Common myeloid progenitor, CD34-positive (primary cell): Measurements from ENCODE around the gene PIP4K2B.

Experiments used
- CTCF ChIA-PET: fragments of 350-600 bp; sonication (Branson Sonifier 250); formaldehyde crosslinking; loops from one replicate; lab custom pipeline; 2021; ENCODE audit warnings: antibody characterized with exemption; lab: Charles Lee
- POLR2A ChIA-PET: fragments of 350-600 bp; sonication (Branson Sonifier 250); formaldehyde crosslinking; loops from one replicate; lab custom pipeline; 2021; ENCODE audit warnings: antibody characterized with exemption; lab: Charles Lee
- DNase-seq, 3 donors: peaks; one replicate each; pipeline versions ENCODE4 v3.0.0 to v3.0.0-alpha.2; 2013
- H3K27ac ChIP-seq, 2 experiments: 1 replicate in 1 of 2; 2 replicates in 1 of 2; pipeline ENCODE4 v1.7.0; 2013; ENCODE audit warnings: inconsistent platforms in 2 of 2, low read length in 2 of 2, mild to moderate bottlenecking in 2 of 2, low read depth in 1 of 2, moderate library complexity in 1 of 2; ENCODE audit not compliant: severe bottlenecking in 2 of 2, insufficient read depth in 1 of 2, poor library complexity in 1 of 2
- H3K27me3 ChIP-seq, 5 experiments: replicated peaks in 2 of 5; 1 replicate in 3 of 5; 2 replicates in 2 of 5; pipeline versions ENCODE4 v1.6.1 to v1.7.0; 2013; ENCODE audit warnings: low read length in 4 of 5, mild to moderate bottlenecking in 2 of 5, moderate library complexity in 2 of 5, inconsistent platforms in 1 of 5; ENCODE audit not compliant: insufficient read depth in 5 of 5, control insufficient read depth in 4 of 5
- H3K36me3 ChIP-seq, 4 experiments: 1 replicate in 2 of 4; 2 replicates in 2 of 4; pipeline versions ENCODE4 v1.6.1 to v1.7.0; 2013; ENCODE audit warnings: low read length in 3 of 4, control low read depth in 1 of 4, mild to moderate bottlenecking in 1 of 4; ENCODE audit not compliant: control insufficient read depth in 4 of 4, insufficient read depth in 4 of 4
- H3K4me1 ChIP-seq, 4 experiments: 1 replicate in 3 of 4; 2 replicates in 1 of 4; pipeline versions ENCODE4 v1.6.1 to v1.7.1; 2013; ENCODE audit warnings: low read length in 3 of 4, mild to moderate bottlenecking in 3 of 4, control low read depth in 1 of 4, inconsistent platforms in 1 of 4, moderate library complexity in 1 of 4; ENCODE audit not compliant: control insufficient read depth in 4 of 4, insufficient read depth in 4 of 4; ENCODE audit errors: control extremely low read depth in 1 of 4
- H3K4me3 ChIP-seq, 7 experiments: 1 replicate in 4 of 7; 2 replicates in 3 of 7; pipeline versions ENCODE4 v1.5.1 to v1.7.0; 2013; ENCODE audit warnings: mild to moderate bottlenecking in 7 of 7, low read length in 6 of 7, moderate library complexity in 6 of 7, inconsistent platforms in 2 of 7, low read depth in 2 of 7, control low read depth in 1 of 7; ENCODE audit not compliant: insufficient read depth in 4 of 7, control insufficient read depth in 1 of 7; ENCODE audit errors: extremely low read depth in 1 of 7
- H3K9me3 ChIP-seq, 5 experiments: 1 replicate in 4 of 5; 2 replicates in 1 of 5; pipeline versions ENCODE4 v1.6.1 to v1.7.1; 2013; ENCODE audit warnings: low read length in 4 of 5, mild to moderate bottlenecking in 2 of 5, inconsistent platforms in 1 of 5, low read depth in 1 of 5, moderate library complexity in 1 of 5; ENCODE audit not compliant: control insufficient read depth in 4 of 5, insufficient read depth in 2 of 5; ENCODE audit errors: control extremely low read depth in 1 of 5
- WGBS: methylation state at CpG from one replicate; pipeline ENCODE4 v1.1.5; 2013; ENCODE audit not compliant: insufficient coverage; 5-methylcytosine and 5-hydroxymethylcytosine counted together

The PIP4K2B gene

DNA sequence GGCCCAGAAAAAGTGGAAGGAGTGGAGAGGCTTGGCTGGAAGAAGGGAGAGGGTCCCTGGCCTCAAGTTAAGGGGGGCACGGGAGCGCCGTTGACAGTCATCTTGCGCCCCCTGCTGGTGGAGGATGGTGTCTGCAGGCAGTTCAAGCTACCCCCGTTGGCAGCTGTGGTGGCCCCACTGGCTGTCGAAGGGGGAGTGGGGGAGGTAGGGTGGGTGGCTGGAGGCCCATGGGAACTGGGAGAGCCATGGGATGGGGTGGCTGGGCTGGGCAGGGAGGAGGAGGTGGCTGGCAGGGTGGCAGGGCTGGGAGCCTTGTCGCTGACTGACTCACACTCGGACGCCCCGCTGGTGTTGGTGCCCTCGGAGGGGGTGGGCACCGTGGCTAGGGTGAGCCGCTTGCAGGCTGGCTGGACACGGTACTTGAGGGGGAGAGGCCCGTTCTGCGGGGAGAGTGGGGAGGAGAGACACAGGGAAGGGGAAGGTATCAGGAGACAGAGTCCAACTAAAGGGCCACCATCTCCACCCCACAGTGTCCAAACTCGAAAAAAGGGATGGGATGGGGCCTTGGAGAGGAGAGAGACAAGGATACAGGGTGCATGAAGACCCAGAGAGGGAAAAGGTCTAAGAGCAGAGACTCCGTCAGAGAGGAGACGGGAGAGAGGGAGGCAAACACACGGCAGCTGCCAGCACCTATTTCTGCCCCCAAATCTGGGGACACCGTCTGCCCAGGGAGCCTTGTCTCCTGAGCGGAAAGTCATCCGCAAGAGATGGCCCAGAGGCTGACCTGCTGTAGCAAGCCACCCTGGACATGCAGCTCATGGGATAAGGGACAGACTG, 64.0 kb downstream of the PIP4K2B start:
- POLR2A ChIA-PET: no interaction called here
- DNase-seq: peak; percentile 48 to 66 (median 66)
- Histone ChIP-seq H3K9me3 (no peaks in the 10 kb centered on the region), H3K4me3 (no peak overlapping the region), H3K4me1 (peaks cover 3 to 25% (median 20%) of the 10 kb centered on the region in 4 experiments), H3K27me3 (peaks cover 0 to 10% (median 0%) of the 10 kb centered on the region in 5 experiments), H3K27ac (no peak overlapping the region), H3K36me3 (peaks cover 0 to 6% (median 3%) of the 10 kb centered on the region in 4 experiments)
- CTCF ChIA-PET: interaction anchor here (0.6 to 5.4 kb wide), 15 partner anchors 11 to 1712 kb away, joined by 3 to 80 read pairs (median 4); partner anchors contain the start of genes EPOP and PSMB3
- 61% methylated on average over 11 of the region's 23 CpGs for WGBS

DNA sequence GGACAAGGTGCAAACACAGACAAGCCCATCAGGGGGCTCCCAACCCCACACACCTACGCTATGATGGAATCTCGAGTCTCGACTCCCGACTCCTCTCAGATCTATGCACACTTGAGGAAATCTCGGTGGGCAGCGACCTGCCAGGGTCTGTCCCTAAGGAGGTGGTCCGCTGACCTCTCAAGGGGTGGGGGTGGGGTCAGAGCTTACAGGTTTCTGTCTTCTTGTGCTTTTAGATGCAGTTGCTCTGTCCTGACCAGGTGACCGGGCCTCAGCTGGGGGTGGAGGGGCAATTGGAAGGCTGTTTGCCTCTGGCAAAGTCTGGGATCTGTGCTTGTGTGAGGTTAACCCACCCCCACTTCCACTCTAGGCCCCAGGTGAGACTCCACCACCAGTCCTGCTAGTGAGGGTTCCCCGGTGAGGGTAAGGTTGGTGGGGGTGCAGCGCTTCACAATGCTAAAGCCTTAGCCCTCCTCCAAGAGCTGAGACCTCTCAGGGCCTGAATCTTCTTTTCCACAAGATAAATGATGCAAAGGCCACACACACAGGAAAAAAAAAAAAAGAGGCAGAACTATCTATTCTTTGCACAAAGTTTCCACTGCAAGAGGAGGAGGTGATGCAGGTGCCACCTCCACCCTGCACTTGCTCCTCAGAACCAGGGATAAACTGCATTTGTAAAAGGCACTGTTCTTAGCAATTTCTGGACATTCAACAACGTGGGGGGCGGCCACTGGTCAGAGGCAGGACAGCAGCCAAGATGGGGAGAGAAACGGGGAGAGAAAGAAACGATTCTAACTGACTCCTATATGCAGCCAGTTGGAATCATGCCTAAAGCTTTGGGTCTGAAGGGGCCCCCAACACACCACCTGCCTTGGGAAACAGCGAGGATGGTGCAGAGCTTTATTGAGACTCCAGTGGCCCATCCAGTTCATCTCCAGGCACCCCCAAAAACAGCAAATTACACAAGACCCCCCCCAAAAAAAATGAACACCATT, 65.1 kb downstream of the PIP4K2B start:
- H3K4me3 ChIP-seq: no peak overlapping the region
- no peak overlapping the region for H3K27ac ChIP-seq
- POLR2A ChIA-PET: no interaction called here
- WGBS: 95% methylated on average over 10 of the region's 15 CpGs
- peaks cover 0 to 10% (median 0%) of the 10 kb centered on the region in 5 experiments for H3K27me3 ChIP-seq
- peaks cover 3 to 33% (median 27%) of the 10 kb centered on the region in 4 experiments for H3K4me1 ChIP-seq
- DNase-seq: peak in 2 of 3 donors; percentile 46 to 49
- peaks cover 0 to 6% (median 3%) of the 10 kb centered on the region in 4 experiments for H3K36me3 ChIP-seq
- CTCF ChIA-PET: interaction anchor here (0.6 to 5.4 kb wide), 15 partner anchors 12 to 238 kb away, joined by 3 to 80 read pairs (median 4); partner anchors contain the start of gene EPOP
- H3K9me3 ChIP-seq: no peaks in the 10 kb centered on the region

DNA sequence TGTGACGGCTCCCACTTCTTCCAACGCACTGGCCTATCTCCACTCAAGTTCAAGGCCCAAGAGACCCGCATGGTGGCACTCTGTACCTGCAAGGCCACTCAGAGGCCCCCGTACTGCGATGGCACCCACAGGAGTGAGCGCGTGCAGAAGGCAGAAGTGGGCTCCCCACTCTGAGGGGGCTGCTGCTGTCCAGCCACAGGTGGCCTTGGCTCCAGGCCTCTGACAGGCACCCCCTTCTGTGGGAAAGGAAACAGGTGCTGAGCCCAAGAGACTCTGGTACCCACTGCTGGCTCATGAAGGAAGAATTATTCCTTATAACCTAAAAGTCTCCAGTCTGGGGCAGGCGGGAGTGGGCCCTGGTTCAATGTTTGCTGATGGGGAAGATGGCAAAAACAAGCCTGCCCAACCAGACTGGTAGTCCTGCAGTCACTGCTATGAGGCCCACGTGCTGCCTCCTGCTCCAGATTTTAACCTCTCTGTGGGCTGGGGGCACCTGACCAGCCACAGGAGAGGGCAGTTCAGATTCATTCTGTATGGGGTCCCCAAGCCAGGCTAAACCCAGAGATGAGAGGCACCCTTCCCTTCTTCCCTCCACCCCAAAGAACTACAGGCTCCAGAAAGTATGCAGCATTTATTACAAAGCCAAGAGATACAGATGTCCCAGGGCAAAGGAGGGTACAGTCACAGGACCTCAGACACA, 65.9 kb downstream of the PIP4K2B start:
- POLR2A ChIA-PET: no interaction called here

DNA sequence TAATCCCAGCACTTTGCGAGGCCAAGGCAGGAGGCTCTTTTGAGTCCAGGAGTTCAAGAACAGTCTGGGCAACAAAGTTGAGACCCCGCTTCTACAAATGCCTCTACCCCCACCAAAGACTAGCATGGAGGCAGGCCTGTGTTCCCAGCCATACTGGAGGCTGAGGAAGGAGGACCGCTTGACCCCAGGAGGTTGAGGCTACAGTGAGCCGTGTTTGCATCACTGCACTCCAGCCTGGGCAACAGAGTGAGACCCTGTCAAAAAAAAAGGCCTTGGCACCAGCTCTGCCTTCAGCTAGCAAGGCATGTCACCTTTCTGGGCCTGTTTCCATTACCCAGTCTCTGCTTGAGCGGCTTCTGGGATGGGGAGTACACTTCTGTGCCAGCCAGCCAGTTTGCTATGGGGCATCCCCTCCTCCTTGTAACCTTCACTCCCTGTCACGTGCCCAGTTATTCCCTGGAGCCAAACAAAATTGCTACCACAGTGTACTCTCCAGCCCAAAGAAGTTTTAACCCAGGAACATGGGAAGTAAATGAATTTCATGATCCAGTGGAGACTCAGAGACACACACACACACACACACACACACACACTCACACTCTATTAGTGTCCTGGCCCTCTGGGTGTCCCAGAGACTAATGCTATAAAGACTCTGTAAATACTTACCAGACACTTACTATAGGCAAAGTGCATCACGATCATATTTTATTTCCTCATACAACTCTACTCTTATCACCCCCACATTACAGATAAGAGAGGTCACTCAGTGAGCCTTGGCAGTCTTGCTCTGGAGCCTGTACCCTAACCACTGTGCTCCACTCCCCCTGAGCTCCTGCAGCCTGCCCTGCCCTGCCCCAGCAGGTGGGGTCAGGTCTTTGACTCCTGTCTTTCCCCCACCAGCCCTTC, 66.7 kb downstream of the PIP4K2B start:
- WGBS: 100% methylated on average over 6 of the region's 7 CpGs
- no peak for DNase-seq
- ChIA-PET POLR2A (no interaction called here), CTCF (interaction anchor here (1.5 to 3.2 kb wide), 4 partner anchors 23 to 167 kb away, joined by 4 to 38 read pairs (median 14); partner anchors contain the start of gene EPOP)
- Histone ChIP-seq H3K36me3 (peaks cover 0 to 6% (median 3%) of the 10 kb centered on the region in 4 experiments), H3K27ac (no peak overlapping the region), H3K9me3 (no peaks in the 10 kb centered on the region), H3K4me1 (peaks cover 8 to 49% (median 44%) of the 10 kb centered on the region in 4 experiments), H3K4me3 (no peak overlapping the region), H3K27me3 (no peaks in the 10 kb centered on the region)

More for the DNA sequence above, 65.9 kb downstream of the PIP4K2B start:
- no peak overlapping the region for H3K27ac ChIP-seq
- WGBS: 96% methylated on average over 9 of the region's 9 CpGs
- peaks cover 6 to 41% (median 36%) of the 10 kb centered on the region in 4 experiments for H3K4me1 ChIP-seq
- DNase-seq: no peak
- peaks cover 0 to 5% (median 0%) of the 10 kb centered on the region in 5 experiments for H3K27me3 ChIP-seq
- CTCF ChIA-PET: interaction anchor here (1.0 to 5.4 kb wide), 4 partner anchors 13 to 62 kb away, joined by 3 to 80 read pairs (median 12); partner anchors contain the start of gene EPOP
- H3K4me3 ChIP-seq: no peak overlapping the region
- H3K9me3 ChIP-seq: no peaks in the 10 kb centered on the region
- H3K36me3 ChIP-seq: peaks cover 0 to 6% (median 3%) of the 10 kb centered on the region in 4 experiments

DNA sequence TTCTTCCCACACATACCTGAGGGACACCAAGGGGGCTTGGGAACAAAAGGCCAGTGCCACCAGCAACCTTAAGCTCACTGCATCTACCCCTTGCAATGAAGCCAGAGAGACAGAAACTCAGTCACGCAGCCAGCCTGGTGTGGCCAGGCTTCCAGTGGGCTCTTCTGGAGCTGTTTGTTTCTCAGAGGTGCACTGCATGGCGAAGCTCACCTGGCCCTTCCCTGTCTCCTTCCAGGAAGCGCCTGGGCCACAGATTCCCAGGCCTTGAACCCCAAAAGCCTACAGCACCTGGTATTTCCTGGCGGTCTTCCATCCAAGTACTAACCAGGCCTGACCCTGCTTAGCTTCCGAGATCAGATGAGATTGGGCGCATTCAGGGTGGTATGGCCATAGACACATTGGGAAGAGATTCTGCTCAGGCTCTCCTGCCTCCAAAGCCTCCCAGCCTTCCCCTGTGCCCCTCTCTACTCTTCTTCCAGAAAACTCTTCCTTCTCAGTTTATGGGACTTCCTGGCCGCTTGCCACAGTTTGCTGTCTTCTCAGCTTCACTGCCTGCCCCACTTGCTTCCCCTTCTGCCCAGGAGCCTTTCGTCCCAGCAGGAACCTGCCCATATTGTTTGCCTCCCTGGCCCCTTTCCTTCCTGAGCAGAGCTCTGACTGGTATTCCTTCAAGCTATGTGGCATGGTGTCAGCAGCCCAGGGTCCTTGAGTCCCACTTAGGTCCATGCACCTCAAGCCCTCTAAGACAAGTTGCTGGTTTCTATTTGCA, 67.6 kb downstream of the PIP4K2B start:
- Histone ChIP-seq H3K27me3 (no peaks in the 10 kb centered on the region), H3K4me1 (peaks cover 8 to 53% (median 44%) of the 10 kb centered on the region in 4 experiments), H3K36me3 (peaks cover 0 to 6% (median 3%) of the 10 kb centered on the region in 4 experiments), H3K4me3 (peak overlapping the region in 2 of 7 experiments; percentile 10 to 19), H3K27ac (no peak overlapping the region), H3K9me3 (no peaks in the 10 kb centered on the region)
- CTCF ChIA-PET: interaction anchor here (1.0 to 3.2 kb wide), 12 partner anchors 15 to 173 kb away, joined by 3 to 38 read pairs (median 4); partner anchors contain the start of gene EPOP
- WGBS: 71% methylated on average over 7 of the region's 8 CpGs
- no peak for DNase-seq
- POLR2A ChIA-PET: interaction anchor here (0.9 kb wide), 1 partner anchor 55 kb away, joined by 3 read pairs; no protein-coding TSS in a partner anchor
